ENCODE results near the gene ATF2.

The ATF2 gene

DNA sequence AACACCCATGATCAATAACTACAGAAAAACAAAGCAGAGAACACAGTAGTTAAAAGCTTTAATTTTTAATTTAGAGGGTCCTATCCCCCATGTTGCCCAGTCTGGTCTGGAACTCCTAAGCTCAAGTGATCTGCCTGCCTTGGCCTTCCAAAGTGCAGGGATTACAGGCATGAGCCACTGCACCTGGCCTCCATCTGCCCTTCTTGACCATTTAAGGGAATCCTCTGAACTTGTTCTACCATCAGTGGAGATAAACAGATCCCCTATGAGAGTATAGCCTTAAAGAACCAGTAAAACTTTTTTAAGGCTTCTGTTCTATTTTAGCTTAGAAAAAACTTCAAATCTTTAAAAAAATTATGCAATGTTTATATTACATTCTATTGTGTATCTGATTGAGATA is 27.0 kb upstream of the ATF2 start:
- no peaks in the 10 kb centered on the region for H3K9me3 ChIP-seq (ENCODE audit: severe bottlenecking)
- no peak overlapping the region for H3K27ac ChIP-seq
- H3K36me3 ChIP-seq: no peaks in the 10 kb centered on the region
- TF ChIP-seq, protein P1, sequence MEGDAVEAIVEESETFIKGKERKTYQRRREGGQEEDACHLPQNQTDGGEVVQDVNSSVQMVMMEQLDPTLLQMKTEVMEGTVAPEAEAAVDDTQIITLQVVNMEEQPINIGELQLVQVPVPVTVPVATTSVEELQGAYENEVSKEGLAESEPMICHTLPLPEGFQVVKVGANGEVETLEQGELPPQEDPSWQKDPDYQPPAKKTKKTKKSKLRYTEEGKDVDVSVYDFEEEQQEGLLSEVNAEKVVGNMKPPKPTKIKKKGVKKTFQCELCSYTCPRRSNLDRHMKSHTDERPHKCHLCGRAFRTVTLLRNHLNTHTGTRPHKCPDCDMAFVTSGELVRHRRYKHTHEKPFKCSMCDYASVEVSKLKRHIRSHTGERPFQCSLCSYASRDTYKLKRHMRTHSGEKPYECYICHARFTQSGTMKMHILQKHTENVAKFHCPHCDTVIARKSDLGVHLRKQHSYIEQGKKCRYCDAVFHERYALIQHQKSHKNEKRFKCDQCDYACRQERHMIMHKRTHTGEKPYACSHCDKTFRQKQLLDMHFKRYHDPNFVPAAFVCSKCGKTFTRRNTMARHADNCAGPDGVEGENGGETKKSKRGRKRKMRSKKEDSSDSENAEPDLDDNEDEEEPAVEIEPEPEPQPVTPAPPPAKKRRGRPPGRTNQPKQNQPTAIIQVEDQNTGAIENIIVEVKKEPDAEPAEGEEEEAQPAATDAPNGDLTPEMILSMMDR (IDR thresholded peaks at IDR 0.05; ENCODE audit: low read depth, low read length): no peak
- DNase-seq: peak; percentile 58
- no peak overlapping the region for H3K4me3 ChIP-seq (ENCODE audit: low read depth, low read length)
- H3K27me3 ChIP-seq (ENCODE audit: insufficient read depth, low read depth, severe bottlenecking): no peaks in the 10 kb centered on the region

GRCh38 chr2:175188761-175189160 is 20.8 kb upstream of the ATF2 start:
- no peak for DNase-seq
- no peaks in the 10 kb centered on the region for H3K27me3 ChIP-seq (ENCODE audit: insufficient read depth, low read depth, severe bottlenecking)
- H3K4me3 ChIP-seq (ENCODE audit: low read depth, low read length): no peak overlapping the region
- TF ChIP-seq, protein P1 (IDR thresholded peaks at IDR 0.05; ENCODE audit: low read depth, low read length): no peak
- H3K36me3 ChIP-seq: no peaks in the 10 kb centered on the region
- no peak overlapping the region for H3K27ac ChIP-seq
- no peaks in the 10 kb centered on the region for H3K9me3 ChIP-seq (ENCODE audit: severe bottlenecking)

GRCh38 chr2:175187378-175187777 is 19.4 kb upstream of the ATF2 start:
- Histone ChIP-seq H3K27me3 (ENCODE audit: insufficient read depth, low read depth, severe bottlenecking) (no peaks in the 10 kb centered on the region), H3K27ac (no peak overlapping the region), H3K36me3 (no peaks in the 10 kb centered on the region), H3K9me3 (ENCODE audit: severe bottlenecking) (no peaks in the 10 kb centered on the region), H3K4me3 (ENCODE audit: low read depth, low read length) (no peak overlapping the region)
- DNase-seq: no peak
- TF ChIP-seq, protein P1 (IDR thresholded peaks at IDR 0.05; ENCODE audit: low read depth, low read length): 0 out of 2 replicates have a peak, but pooled peaks have one; percentile 4

DNA sequence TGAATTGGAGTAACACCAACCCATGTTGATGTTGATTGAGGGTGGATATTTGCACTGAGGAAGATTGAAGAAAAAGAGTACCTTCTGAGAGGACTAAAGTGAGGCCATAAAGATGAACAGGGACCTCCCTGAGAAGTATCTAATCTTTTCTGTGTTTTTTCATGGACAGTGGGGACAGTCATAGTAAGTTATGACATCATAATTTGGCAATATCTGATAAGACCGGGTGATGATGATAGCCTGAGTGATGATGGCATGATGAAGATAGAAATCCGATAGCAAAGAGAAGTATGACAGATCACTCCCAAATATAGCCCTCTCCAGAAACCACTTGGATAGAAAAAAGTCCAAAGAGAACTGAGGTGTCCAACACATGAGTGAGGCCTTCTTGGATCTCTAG is 15.7 kb upstream of the ATF2 start:
- H3K27me3 ChIP-seq (ENCODE audit: insufficient read depth, low read depth, severe bottlenecking): no peaks in the 10 kb centered on the region
- DNase-seq: no peak
- TF ChIP-seq, protein P1 (IDR thresholded peaks at IDR 0.05; ENCODE audit: low read depth, low read length): no peak
- peaks cover 14% of the 10 kb centered on the region for H3K36me3 ChIP-seq
- H3K27ac ChIP-seq: no peak overlapping the region
- no peaks in the 10 kb centered on the region for H3K9me3 ChIP-seq (ENCODE audit: severe bottlenecking)
- no peak overlapping the region for H3K4me3 ChIP-seq (ENCODE audit: low read depth, low read length)

DNA sequence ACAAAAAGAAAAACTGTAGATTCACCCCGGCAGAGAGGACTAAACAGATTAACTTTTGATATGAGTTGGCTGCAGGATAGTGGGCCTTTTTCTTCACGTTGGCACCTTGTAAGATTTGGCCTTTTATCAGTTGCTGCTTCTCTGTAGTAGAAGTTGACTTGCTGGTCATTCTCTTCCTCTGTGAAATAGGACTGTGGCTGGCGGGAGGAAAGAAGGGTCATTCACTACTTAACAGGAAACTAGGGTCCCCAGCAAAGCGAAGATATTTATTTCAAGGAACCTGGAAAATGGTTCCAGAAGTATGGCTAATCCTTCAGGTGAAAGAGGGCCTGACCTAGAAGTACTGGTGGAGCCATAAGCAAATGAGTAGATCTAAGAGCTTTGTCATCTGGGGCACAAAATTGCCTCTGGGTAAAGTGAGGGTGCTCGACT is 13.9 kb upstream of the ATF2 start:
- no peak for DNase-seq
- Histone ChIP-seq H3K4me3 (ENCODE audit: low read depth, low read length) (peak overlapping the region; percentile 94), H3K9me3 (ENCODE audit: severe bottlenecking) (no peaks in the 10 kb centered on the region), H3K27ac (peak overlapping the region; percentile 76), H3K36me3 (peaks cover 32% of the 10 kb centered on the region), H3K27me3 (ENCODE audit: insufficient read depth, low read depth, severe bottlenecking) (no peaks in the 10 kb centered on the region)
- TF ChIP-seq, protein P1 (IDR thresholded peaks at IDR 0.05; ENCODE audit: low read depth, low read length): no peak

Measured in WERI-Rb-1 (cell line).